Measurements from ENCODE around the gene ZHX3.

Gene ZHX3

DNA sequence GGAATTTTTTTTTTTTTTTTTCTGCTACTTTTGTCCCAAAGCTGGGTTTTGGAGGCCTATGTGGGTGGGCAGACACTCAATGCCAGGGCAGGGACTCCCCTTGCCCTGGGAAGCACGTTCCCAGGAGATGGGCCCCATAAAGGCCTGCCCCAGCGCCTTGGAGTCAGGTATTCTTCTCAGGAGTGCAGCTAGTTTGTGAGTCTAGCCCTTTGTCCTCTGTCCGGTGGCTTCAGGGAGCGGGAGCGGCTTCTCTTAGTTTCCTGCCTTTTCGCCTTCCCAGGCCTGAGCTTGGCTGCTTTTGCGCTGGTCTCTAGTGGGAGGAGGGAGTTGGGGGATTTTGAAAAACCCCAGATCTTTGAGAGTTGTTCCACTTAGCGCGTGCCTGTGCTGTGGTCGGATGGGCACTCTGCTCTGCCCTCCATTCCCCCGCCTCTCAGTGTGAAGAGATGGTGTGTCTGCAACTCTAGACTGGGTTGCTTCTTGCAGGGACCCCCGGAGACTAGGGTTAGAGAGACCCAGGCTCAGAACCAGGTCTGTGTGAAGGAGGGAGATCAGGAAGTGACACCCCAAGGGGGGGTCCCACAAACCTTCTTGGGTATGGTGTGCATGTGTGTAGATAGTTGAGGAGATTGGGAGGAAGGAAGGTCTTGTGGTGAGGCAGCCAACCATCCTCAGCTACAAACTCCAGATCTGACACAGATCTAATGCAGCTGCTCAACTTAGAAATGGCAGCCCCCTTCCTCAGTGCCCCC, 178.9 kb downstream of the ZHX3 start:
- peak; percentile 18 for DNase-seq (ENCODE audit: low spot score)
- H3K4me1 ChIP-seq (ENCODE audit: control insufficient read depth in 2 of 2, insufficient read depth in 1 of 2, low read depth in 1 of 2, low read length in 2 of 2) = peaks cover 27 to 37% of the 10 kb centered on the region in 2 donors
- WGBS, 2 donors (ENCODE audit: extremely low coverage in 2 of 2, insufficient read length in 2 of 2, insufficient replicate concordance in 1 of 2) = no CpG with 5 or more reads among the region's 12 CpGs

DNA sequence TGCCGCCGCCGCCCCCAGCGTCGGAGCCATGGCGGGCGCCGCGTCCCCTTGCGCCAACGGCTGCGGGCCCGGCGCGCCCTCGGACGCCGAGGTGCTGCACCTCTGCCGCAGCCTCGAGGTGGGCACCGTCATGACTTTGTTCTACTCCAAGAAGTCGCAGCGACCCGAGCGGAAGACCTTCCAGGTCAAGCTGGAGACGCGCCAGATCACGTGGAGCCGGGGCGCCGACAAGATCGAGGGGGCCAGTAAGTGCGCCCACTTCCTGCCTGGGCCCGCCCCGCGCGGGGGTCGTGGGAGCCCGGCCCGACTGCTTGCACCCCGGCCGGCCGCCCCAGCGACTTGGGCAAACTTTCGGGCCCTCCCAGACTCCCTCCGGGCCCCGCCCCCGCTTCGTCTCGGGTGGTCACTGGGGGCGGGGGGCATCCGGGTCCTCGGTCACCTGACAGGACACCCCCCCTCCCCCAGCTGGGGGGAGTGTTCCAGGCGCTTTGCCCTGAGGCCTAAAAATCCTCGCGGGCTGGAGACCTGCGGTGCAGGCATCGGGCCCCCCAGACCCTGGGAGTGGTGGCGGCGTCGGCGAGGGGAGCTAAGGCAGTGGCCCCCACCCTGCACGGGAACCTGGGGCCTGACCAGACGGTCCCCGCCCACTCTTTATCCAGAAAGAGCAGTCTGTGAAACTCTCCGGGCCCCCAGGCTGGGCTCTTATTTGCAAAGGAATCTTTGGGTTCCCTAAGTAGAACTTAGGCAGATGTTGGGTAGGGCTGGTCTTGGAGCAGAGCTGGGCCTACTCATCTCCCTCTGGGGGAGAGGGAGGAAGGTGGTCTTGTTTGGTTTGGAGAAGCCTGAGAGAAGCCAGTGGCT, 179.7 kb downstream of the ZHX3 start:
- H3K4me1 ChIP-seq (ENCODE audit: control insufficient read depth in 2 of 2, insufficient read depth in 1 of 2, low read depth in 1 of 2, low read length in 2 of 2) = peaks cover 27 to 34% of the 10 kb centered on the region in 2 donors

More for the DNA sequence above, 178.9 kb downstream of the ZHX3 start:
- Histone ChIP-seq H2BK15ac (ENCODE audit: low read length) (no peak overlapping the region), H3K27ac (replicated peaks; ENCODE audit: low read length) (peak overlapping the region; percentile 63), H3K18ac (ENCODE audit: low read length) (peak overlapping the region; percentile 63), H3K4me2 (ENCODE audit: insufficient read depth, low read length, poor library complexity, severe bottlenecking) (peak overlapping the region; percentile 85), H2AK5ac (ENCODE audit: low read depth, low read length) (peak overlapping the region; percentile 72), H3K9me3 (replicated peaks in 1 of 2; ENCODE audit: control insufficient read depth in 2 of 2, insufficient read depth in 1 of 2, low read depth in 1 of 2, low read length in 2 of 2) (no peaks in the 10 kb centered on the region), H3K36me3 (replicated peaks in 1 of 2; ENCODE audit: control insufficient read depth in 2 of 2, insufficient read depth in 2 of 2, low read length in 2 of 2) (peaks cover 10 to 53% of the 10 kb centered on the region in 2 donors), H3K4ac (ENCODE audit: low read length) (no peak overlapping the region), H2BK12ac (ENCODE audit: low read length) (no peak overlapping the region), H2AFZ (ENCODE audit: low read length) (peak overlapping the region; percentile 95), H3K79me1 (ENCODE audit: low read depth, low read length) (peaks cover 13% of the 10 kb centered on the region), H3K27me3 (ENCODE audit: control insufficient read depth in 3 of 3, insufficient read depth in 3 of 3, low read depth in 1 of 3, low read length in 3 of 3) (no peaks in the 10 kb centered on the region), H3K23ac (ENCODE audit: low read depth, low read length, poor library complexity) (no peak overlapping the region), H4K8ac (ENCODE audit: low read depth, low read length) (no peak overlapping the region), H3K4me3 (ENCODE audit: low read length in 2 of 2) (peak overlapping the region; percentile 85 to 96), H2BK120ac (ENCODE audit: low read depth, low read length) (no peak overlapping the region), H3K14ac (ENCODE audit: low read length) (no peak overlapping the region), H2BK5ac (ENCODE audit: low read length) (peak overlapping the region; percentile 76), H4K91ac (ENCODE audit: low read depth, low read length, poor library complexity) (no peak overlapping the region), H3K9ac (ENCODE audit: low read depth, low read length, poor library complexity) (peak overlapping the region; percentile 94)

DNA sequence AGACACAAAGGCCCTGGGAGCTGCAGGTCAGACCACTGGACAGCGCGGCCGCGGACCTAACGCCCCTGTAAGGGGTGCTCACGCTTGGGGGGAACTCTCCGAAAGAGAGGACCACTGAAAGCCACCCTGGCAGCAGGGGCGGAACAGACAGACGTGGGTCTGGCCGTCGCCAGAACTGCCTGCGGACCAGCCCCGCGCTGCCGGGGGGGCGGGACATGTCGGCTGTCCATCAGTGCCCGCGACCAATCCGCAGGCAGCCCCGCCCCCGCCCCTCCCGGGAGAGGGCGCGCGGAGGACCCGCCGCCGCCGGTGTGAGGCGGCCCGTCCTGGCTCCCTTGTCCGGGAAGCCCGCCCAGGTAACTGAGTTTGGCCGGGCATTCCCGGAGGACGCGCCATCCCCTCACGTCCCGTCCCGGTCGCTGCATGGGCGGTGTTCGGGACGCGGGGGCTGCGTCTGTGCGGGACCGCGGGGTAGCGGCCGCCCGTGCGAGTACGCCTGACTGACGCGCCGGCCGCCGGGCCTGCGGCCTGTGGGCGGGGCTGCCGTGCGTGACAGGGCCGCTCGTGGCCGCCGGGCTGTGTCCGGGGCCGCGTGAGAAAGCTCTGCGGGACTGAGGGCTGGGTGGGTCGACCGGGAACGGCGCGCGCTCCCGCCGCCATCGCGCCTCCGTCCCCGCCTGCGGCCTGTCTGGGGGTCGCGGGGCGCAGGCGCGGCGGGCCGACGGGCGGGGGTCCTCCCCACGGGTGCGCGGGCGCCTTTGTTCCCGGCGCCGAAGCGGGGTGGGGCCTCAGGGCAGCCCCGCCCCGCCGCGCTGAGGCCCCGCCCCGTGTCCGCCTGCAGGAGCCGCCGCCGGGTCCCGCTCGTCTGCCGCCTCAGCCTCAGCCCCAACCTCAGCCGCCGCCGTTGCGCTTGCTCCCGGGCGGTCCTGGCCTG, 180.6 kb downstream of the ZHX3 start, which contains the start of gene PLCG1:
Gene PLCG1 (plus strand): TSS at position 864 of the 934 bp plus-strand sequence. CDS start 99 bp downstream, outside the sequence.
- no peak within 1 kb of the TSS for H2BK12ac ChIP-seq (ENCODE audit: low read length)
- peaks cover 6% of the 10 kb centered on the region for H3K79me1 ChIP-seq (ENCODE audit: low read depth, low read length)
- peak within 1 kb of the TSS; percentile 93 for H4K91ac ChIP-seq (ENCODE audit: low read depth, low read length, poor library complexity)
- peak within 1 kb of the TSS; percentile 95 for H2AFZ ChIP-seq (ENCODE audit: low read length)
- peak; percentile 86 for DNase-seq (ENCODE audit: low spot score)
- H3K9me3 ChIP-seq (replicated peaks in 1 of 2; ENCODE audit: control insufficient read depth in 2 of 2, insufficient read depth in 1 of 2, low read depth in 1 of 2, low read length in 2 of 2) = no peaks in the 10 kb centered on the region
- peak within 1 kb of the TSS; percentile 100 for H3K9ac ChIP-seq (ENCODE audit: low read depth, low read length, poor library complexity)
- no peak within 1 kb of the TSS for H2BK15ac ChIP-seq (ENCODE audit: low read length)
- H3K4me3 ChIP-seq (ENCODE audit: low read length in 2 of 2) = peak within 1 kb of the TSS; percentile 85 to 99
- H3K27ac ChIP-seq (replicated peaks; ENCODE audit: low read length) = peak within 1 kb of the TSS; percentile 91
- peak within 1 kb of the TSS; percentile 89 for H2AK5ac ChIP-seq (ENCODE audit: low read depth, low read length)
- peaks cover 27% of the 10 kb centered on the region in 2 donors for H3K4me1 ChIP-seq (ENCODE audit: control insufficient read depth in 2 of 2, insufficient read depth in 1 of 2, low read depth in 1 of 2, low read length in 2 of 2)
- H2BK5ac ChIP-seq (ENCODE audit: low read length) = peak within 1 kb of the TSS; percentile 93
- H2BK120ac ChIP-seq (ENCODE audit: low read depth, low read length) = peak within 1 kb of the TSS; percentile 93
- H3K27me3 ChIP-seq (ENCODE audit: control insufficient read depth in 3 of 3, insufficient read depth in 3 of 3, low read depth in 1 of 3, low read length in 3 of 3) = no peaks in the 10 kb centered on the region
- WGBS, 2 donors (ENCODE audit: extremely low coverage in 2 of 2, insufficient read length in 2 of 2, insufficient replicate concordance in 1 of 2) = no CpG with 5 or more reads among the region's 121 CpGs
- peak within 1 kb of the TSS; percentile 93 for H3K4ac ChIP-seq (ENCODE audit: low read length)
- peak within 1 kb of the TSS; percentile 92 for H4K8ac ChIP-seq (ENCODE audit: low read depth, low read length)
- H3K23ac ChIP-seq (ENCODE audit: low read depth, low read length, poor library complexity) = peak within 1 kb of the TSS; percentile 78
- peak within 1 kb of the TSS; percentile 99 for H3K14ac ChIP-seq (ENCODE audit: low read length)
- peaks cover 10 to 37% of the 10 kb centered on the region in 2 donors for H3K36me3 ChIP-seq (replicated peaks in 1 of 2; ENCODE audit: control insufficient read depth in 2 of 2, insufficient read depth in 2 of 2, low read length in 2 of 2)
- H3K4me2 ChIP-seq (ENCODE audit: insufficient read depth, low read length, poor library complexity, severe bottlenecking) = peak within 1 kb of the TSS; percentile 85
- peak within 1 kb of the TSS; percentile 99 for H3K18ac ChIP-seq (ENCODE audit: low read length)

More for the DNA sequence above, 179.7 kb downstream of the ZHX3 start:
- H2BK120ac ChIP-seq (ENCODE audit: low read depth, low read length) = no peak overlapping the region
- peak overlapping the region; percentile 78 for H3K23ac ChIP-seq (ENCODE audit: low read depth, low read length, poor library complexity)
- peak; percentile 80 for DNase-seq (ENCODE audit: low spot score)
- peaks cover 12% of the 10 kb centered on the region for H3K79me1 ChIP-seq (ENCODE audit: low read depth, low read length)
- peak overlapping the region; percentile 77 for H2AK5ac ChIP-seq (ENCODE audit: low read depth, low read length)
- peak overlapping the region; percentile 85 for H3K4me2 ChIP-seq (ENCODE audit: insufficient read depth, low read length, poor library complexity, severe bottlenecking)
- peak overlapping the region; percentile 78 for H3K27ac ChIP-seq (replicated peaks; ENCODE audit: low read length)
- peak overlapping the region; percentile 96 for H3K18ac ChIP-seq (ENCODE audit: low read length)
- peak overlapping the region; percentile 99 for H3K9ac ChIP-seq (ENCODE audit: low read depth, low read length, poor library complexity)
- peaks cover 10 to 46% of the 10 kb centered on the region in 2 donors for H3K36me3 ChIP-seq (replicated peaks in 1 of 2; ENCODE audit: control insufficient read depth in 2 of 2, insufficient read depth in 2 of 2, low read length in 2 of 2)
- H3K14ac ChIP-seq (ENCODE audit: low read length) = peak overlapping the region; percentile 95
- no peaks in the 10 kb centered on the region for H3K9me3 ChIP-seq (replicated peaks in 1 of 2; ENCODE audit: control insufficient read depth in 2 of 2, insufficient read depth in 1 of 2, low read depth in 1 of 2, low read length in 2 of 2)
- no CpG with 5 or more reads among the region's 66 CpGs for WGBS, 2 donors (ENCODE audit: extremely low coverage in 2 of 2, insufficient read length in 2 of 2, insufficient replicate concordance in 1 of 2)
- peak overlapping the region; percentile 85 to 96 for H3K4me3 ChIP-seq (ENCODE audit: low read length in 2 of 2)
- no peak overlapping the region for H4K8ac ChIP-seq (ENCODE audit: low read depth, low read length)
- peak overlapping the region; percentile 93 for H2BK5ac ChIP-seq (ENCODE audit: low read length)
- no peaks in the 10 kb centered on the region for H3K27me3 ChIP-seq (ENCODE audit: control insufficient read depth in 3 of 3, insufficient read depth in 3 of 3, low read depth in 1 of 3, low read length in 3 of 3)
- no peak overlapping the region for H2BK12ac ChIP-seq (ENCODE audit: low read length)
- H4K91ac ChIP-seq (ENCODE audit: low read depth, low read length, poor library complexity) = no peak overlapping the region
- H2AFZ ChIP-seq (ENCODE audit: low read length) = peak overlapping the region; percentile 95
- peak overlapping the region; percentile 91 for H3K4ac ChIP-seq (ENCODE audit: low read length)
- no peak overlapping the region for H2BK15ac ChIP-seq (ENCODE audit: low read length)
